SU-DHL-6 (cell line): Measurements from ENCODE around the gene SLC9A7.

ENCODE experiments used
- H2AFZ ChIP-seq: fragments of 200-600 bp; sonication (generic); 2 replicates; pipeline ENCODE4 v1.6.1; 2014; ENCODE audit warnings: low read depth, mild to moderate bottlenecking, moderate library complexity, mixed read lengths, antibody characterized with exemption, low read length; ENCODE audit not compliant: severe bottlenecking
- H3F3A ChIP-seq: fragments of 200-600 bp; shearing (Covaris generic); 2 replicates; pipeline ENCODE4 v1.6.0; 2016; ENCODE audit warnings: antibody characterized with exemption, mild to moderate bottlenecking; ENCODE audit not compliant: insufficient read depth
- H3K27ac ChIP-seq: fragments of 200-600 bp; sonication (generic); 2 replicates; pipeline ENCODE4 v1.5.1; 2016; ENCODE audit warnings: low read depth, mild to moderate bottlenecking, low read length, moderate library complexity, mixed read lengths
- H3K27me3 ChIP-seq: fragments of 200-600 bp; sonication (generic), shearing (Covaris generic); 2 replicates; pipeline ENCODE4 v1.6.0; 2014; ENCODE audit warnings: mild to moderate bottlenecking, low read length
- H3K36me3 ChIP-seq: fragments of 200-600 bp; sonication (generic); 2 replicates; pipeline ENCODE4 v1.6.1; 2014; ENCODE audit warnings: mild to moderate bottlenecking, low read length, mixed read lengths
- H3K4me2 ChIP-seq: fragments of 300-600, 200-600 bp; shearing (Covaris generic), sonication (generic); 2 replicates; pipeline ENCODE4 v1.6.0; 2014; ENCODE audit warnings: low read length, low read depth, mild to moderate bottlenecking; ENCODE audit not compliant: poor library complexity, severe bottlenecking
- H3K4me3 ChIP-seq: fragments of 200-600 bp; sonication (generic); 2 replicates; pipeline ENCODE4 v1.5.1; 2014; ENCODE audit warnings: antibody characterized with exemption, low read length, mild to moderate bottlenecking, mixed read lengths; ENCODE audit not compliant: insufficient read depth, poor library complexity, severe bottlenecking
- H3K79me2 ChIP-seq: fragments of 200-600 bp; sonication (generic); 2 replicates; pipeline ENCODE4 v1.6.1; 2014; ENCODE audit warnings: mild to moderate bottlenecking, low read length, moderate library complexity; ENCODE audit not compliant: insufficient read depth
- H3K9ac ChIP-seq: fragments of 200-600 bp; sonication (generic); 2 replicates; pipeline ENCODE4 v1.7.0; 2014; ENCODE audit warnings: mild to moderate bottlenecking, low read length
- H3K9me2 ChIP-seq: fragments of 200-600 bp; sonication (generic); replicated peaks from 2 replicates; pipeline ENCODE4 v1.6.1; 2014; ENCODE audit warnings: low read length; ENCODE audit not compliant: insufficient read depth
- H3K9me3 ChIP-seq: fragments of 200-600 bp; sonication (generic); 2 replicates; pipeline ENCODE4 v1.6.1; 2014; ENCODE audit warnings: low read length, mixed read lengths; ENCODE audit not compliant: insufficient read depth
- H4K20me1 ChIP-seq: fragments of 200-600 bp; sonication (generic); 2 replicates; pipeline ENCODE4 v1.6.1; 2014; ENCODE audit warnings: low read depth, mild to moderate bottlenecking, antibody characterized with exemption, low read length, moderate library complexity, mixed read lengths
- CTCF ChIP-seq: fragments of 200-600 bp; sonication (generic); IDR thresholded peaks from one replicate; pipeline ENCODE4 v1.5.1; 2017; ENCODE audit warnings: antibody characterized with exemption, mild to moderate bottlenecking, low read length, moderate library complexity; ENCODE audit not compliant: insufficient read depth, poor library complexity, severe bottlenecking
- EZH2phosphoT487 ChIP-seq: fragments of 200-600 bp; sonication (generic), shearing (Covaris generic); conservative IDR thresholded peaks from 2 replicates; pipeline ENCODE4 v1.6.1; 2018; ENCODE audit warnings: mild to moderate bottlenecking, antibody characterized with exemption, low read length, moderate library complexity, mixed read lengths

SLC9A7 gene

GRCh38 chrX:46690818-46691217, 68.1 kb downstream of the SLC9A7 start:
- Histone ChIP-seq H3F3A (peaks cover 7% of the 10 kb centered on the region; the same call in 1 of the 2 replicates), H2AFZ (no peak overlapping the region), H3K9me2 (no peaks in the 10 kb centered on the region), H3K36me3 (no peaks in the 10 kb centered on the region; the same call in 1 of the 2 replicates), H3K4me3 (no peak overlapping the region), H3K9me3 (no peaks in the 10 kb centered on the region), H3K27me3 (no peaks in the 10 kb centered on the region), H4K20me1 (no peaks in the 10 kb centered on the region), H3K9ac (no peak overlapping the region), H3K27ac (no peak overlapping the region), H3K4me2 (no peak overlapping the region), H3K79me2 (peaks cover 85% of the 10 kb centered on the region)
- TF ChIP-seq CTCF (no peak), EZH2phosphoT487 (no peak)

- peaks cover 7% of the 10 kb centered on the region; the same call in 1 of the 2 replicates for H3F3A ChIP-seq
- no peak for TF ChIP-seq CTCF
- no peak for TF ChIP-seq EZH2phosphoT487
- no peak overlapping the region for H2AFZ ChIP-seq
- no peaks in the 10 kb centered on the region for H3K9me2 ChIP-seq
- no peak overlapping the region for H3K4me3 ChIP-seq
- no peaks in the 10 kb centered on the region for H4K20me1 ChIP-seq
- H3K27ac ChIP-seq, result peak overlapping the region; percentile 47; the same call in 1 of the 2 replicates
- H3K79me2 ChIP-seq, result peaks cover 84% of the 10 kb centered on the region
- no peak overlapping the region for H3K4me2 ChIP-seq
- no peaks in the 10 kb centered on the region; the same call in 1 of the 2 replicates for H3K36me3 ChIP-seq
- no peaks in the 10 kb centered on the region for H3K27me3 ChIP-seq
- H3K9ac ChIP-seq, result no peak overlapping the region
- no peaks in the 10 kb centered on the region for H3K9me3 ChIP-seq
Observed at GRCh38 chrX:46687619-46688018, 71.3 kb downstream of the SLC9A7 start.

- Histone ChIP-seq H3K4me2 (peak overlapping the region; percentile 15), H3F3A (peaks cover 7% of the 10 kb centered on the region; the same call in 1 of the 2 replicates), H3K79me2 (peaks cover 82% of the 10 kb centered on the region), H3K4me3 (no peak overlapping the region), H3K9me3 (no peaks in the 10 kb centered on the region), H3K27me3 (no peaks in the 10 kb centered on the region), H3K27ac (peak overlapping the region; percentile 47; the same call in 1 of the 2 replicates), H4K20me1 (no peaks in the 10 kb centered on the region), H3K9ac (no peak overlapping the region), H2AFZ (no peak overlapping the region), H3K9me2 (no peaks in the 10 kb centered on the region), H3K36me3 (peaks cover 5% of the 10 kb centered on the region; the same call in 1 of the 2 replicates)
- TF ChIP-seq CTCF (peak; percentile 29), EZH2phosphoT487 (no peak)
Observed at GRCh38 chrX:46686003-46686645, 72.8 kb downstream of the SLC9A7 start.
